Activated B cell treated with CpG ODN at 0.5 μM for 24 hours (primary cell): ENCODE results near the gene MPPED1. TPM values are rescaled to one million over a fixed set of nuclear protein-coding genes. Genes with fewer than 3 reads are reported as not detected.

Source experiments
- ATAC-seq: fragments of 200-7000 bp; cut with Tn5 transposase; one replicate; pipeline ENCODE4 v1.10.0; 2021; ENCODE audit warnings: low read depth, mild to moderate bottlenecking, moderate library complexity
- CTCF ChIA-PET: fragments of 350-600 bp; sonication (Branson Sonifier 250); formaldehyde crosslinking; loops from one replicate; lab custom pipeline; 2021; ENCODE audit warnings: antibody characterized with exemption; lab: Charles Lee
- POLR2A ChIA-PET: fragments of 350-600 bp; sonication (Branson Sonifier 250); formaldehyde crosslinking; loops from one replicate; lab custom pipeline; 2021; ENCODE audit warnings: antibody characterized with exemption; lab: Charles Lee
- DNase-seq: peaks from one replicate; pipeline ENCODE4 v3.0.0; 2022
- H3K27ac Mint-ChIP-seq: one replicate; pipeline ENCODE4 v1.8.0; 2020; ENCODE audit warnings: mixed read lengths
- H3K27me3 Mint-ChIP-seq: one replicate; pipeline ENCODE4 v1.8.0; 2021; ENCODE audit warnings: mixed read lengths
- H3K36me3 Mint-ChIP-seq: one replicate; pipeline ENCODE4 v1.8.0; 2021; ENCODE audit warnings: low read depth, mixed read lengths
- H3K4me1 Mint-ChIP-seq: one replicate; pipeline ENCODE4 v1.8.0; 2021; ENCODE audit warnings: mixed read lengths
- H3K4me3 Mint-ChIP-seq: one replicate; pipeline ENCODE4 v1.8.0; 2020; ENCODE audit warnings: mild to moderate bottlenecking, mixed read lengths
- H3K9me3 Mint-ChIP-seq: one replicate; pipeline ENCODE4 v1.8.0; 2020; ENCODE audit warnings: mixed read lengths
- intact Hi-C: fragments of 100-400 bp; cut with micrococcal nuclease; formaldehyde crosslinking; loops from one replicate; pipeline ENCODE4 v1.15.1; 2024
- total RNA-seq: library from RNA; stranded (reverse); gene quantifications from 2 replicates; pipeline ENCODE4 v1.2.3, GENCODE V29; 2022
- TF ChIP-seq, protein P1 (sequence below): fragments of 200-600 bp; IDR thresholded peaks from one replicate; pipeline ENCODE4 v1.8.0; 2022; ENCODE audit warnings: antibody characterized with exemption, mild to moderate bottlenecking

MPPED1 gene
- total RNA-seq, 1 donor from 2014 or later = not detected

DNA sequence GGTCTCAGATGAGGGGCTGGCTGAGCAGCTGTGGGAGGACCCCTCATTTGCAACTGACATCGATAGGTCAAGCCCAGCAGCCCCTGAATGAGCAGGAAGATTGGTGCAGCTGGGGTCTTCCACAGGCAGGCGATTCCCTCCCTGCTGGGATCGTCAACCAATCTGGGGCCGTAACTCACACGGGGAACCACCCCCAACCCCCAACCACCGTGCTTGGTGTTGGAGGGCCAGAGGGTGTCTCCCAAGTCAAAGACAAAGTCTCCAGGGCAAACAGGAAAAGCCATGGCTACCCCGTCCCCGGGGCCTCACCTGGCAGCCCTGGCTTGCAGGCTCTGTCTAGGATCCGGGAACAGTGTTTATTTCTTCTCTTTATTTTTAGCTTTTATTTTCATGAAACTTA is 41.8 kb upstream of the MPPED1 start:
- H3K4me3 Mint-ChIP-seq = no peak overlapping the region
- DNase-seq (no peak), ATAC-seq (no peak)
- intact Hi-C loops = no loop called here
- H3K36me3 Mint-ChIP-seq = no peaks in the 10 kb centered on the region
- TF ChIP-seq, protein P1, sequence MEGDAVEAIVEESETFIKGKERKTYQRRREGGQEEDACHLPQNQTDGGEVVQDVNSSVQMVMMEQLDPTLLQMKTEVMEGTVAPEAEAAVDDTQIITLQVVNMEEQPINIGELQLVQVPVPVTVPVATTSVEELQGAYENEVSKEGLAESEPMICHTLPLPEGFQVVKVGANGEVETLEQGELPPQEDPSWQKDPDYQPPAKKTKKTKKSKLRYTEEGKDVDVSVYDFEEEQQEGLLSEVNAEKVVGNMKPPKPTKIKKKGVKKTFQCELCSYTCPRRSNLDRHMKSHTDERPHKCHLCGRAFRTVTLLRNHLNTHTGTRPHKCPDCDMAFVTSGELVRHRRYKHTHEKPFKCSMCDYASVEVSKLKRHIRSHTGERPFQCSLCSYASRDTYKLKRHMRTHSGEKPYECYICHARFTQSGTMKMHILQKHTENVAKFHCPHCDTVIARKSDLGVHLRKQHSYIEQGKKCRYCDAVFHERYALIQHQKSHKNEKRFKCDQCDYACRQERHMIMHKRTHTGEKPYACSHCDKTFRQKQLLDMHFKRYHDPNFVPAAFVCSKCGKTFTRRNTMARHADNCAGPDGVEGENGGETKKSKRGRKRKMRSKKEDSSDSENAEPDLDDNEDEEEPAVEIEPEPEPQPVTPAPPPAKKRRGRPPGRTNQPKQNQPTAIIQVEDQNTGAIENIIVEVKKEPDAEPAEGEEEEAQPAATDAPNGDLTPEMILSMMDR = no peak
- no peaks in the 10 kb centered on the region for H3K4me1 Mint-ChIP-seq
- no peak overlapping the region for H3K27ac Mint-ChIP-seq
- peaks cover 6% of the 10 kb centered on the region for H3K9me3 Mint-ChIP-seq
- ChIA-PET CTCF (no interaction called here), POLR2A (no interaction called here)
- peaks cover 36% of the 10 kb centered on the region for H3K27me3 Mint-ChIP-seq

DNA sequence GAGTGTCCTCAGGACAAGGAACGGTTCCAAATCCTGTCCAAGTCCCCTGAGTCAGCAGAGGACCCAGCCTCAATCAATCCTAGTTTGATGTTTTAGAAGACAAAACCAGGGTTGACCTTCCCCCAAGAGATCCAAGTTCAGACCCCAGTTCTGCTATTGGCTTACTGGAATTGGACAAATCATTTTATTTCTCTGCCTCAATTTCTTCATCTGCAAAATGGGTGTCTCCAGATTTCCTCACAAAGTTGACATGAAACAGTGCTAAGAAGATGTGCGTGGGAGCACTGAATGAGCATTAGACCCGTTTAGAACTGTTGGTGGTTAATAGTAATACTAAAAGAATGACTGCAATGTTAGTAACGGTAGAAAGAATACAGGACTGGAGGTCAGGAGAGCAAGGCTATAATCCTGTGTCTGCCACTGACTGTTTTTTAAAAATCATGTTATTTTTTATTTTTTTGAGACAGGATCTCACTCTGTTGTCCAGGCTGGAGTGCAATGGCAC is 35.8 kb upstream of the MPPED1 start:
- DNase-seq (no peak), ATAC-seq (no peak)
- Mint-ChIP-seq H3K4me3 (no peak overlapping the region), H3K27me3 (peaks cover 51% of the 10 kb centered on the region), H3K4me1 (no peaks in the 10 kb centered on the region), H3K9me3 (peaks cover 8% of the 10 kb centered on the region), H3K27ac (no peak overlapping the region), H3K36me3 (no peaks in the 10 kb centered on the region)
- TF ChIP-seq, protein P1 = no peak
- intact Hi-C loops = no loop called here
- CTCF ChIA-PET = no interaction called here
- POLR2A ChIA-PET = no interaction called here

DNA sequence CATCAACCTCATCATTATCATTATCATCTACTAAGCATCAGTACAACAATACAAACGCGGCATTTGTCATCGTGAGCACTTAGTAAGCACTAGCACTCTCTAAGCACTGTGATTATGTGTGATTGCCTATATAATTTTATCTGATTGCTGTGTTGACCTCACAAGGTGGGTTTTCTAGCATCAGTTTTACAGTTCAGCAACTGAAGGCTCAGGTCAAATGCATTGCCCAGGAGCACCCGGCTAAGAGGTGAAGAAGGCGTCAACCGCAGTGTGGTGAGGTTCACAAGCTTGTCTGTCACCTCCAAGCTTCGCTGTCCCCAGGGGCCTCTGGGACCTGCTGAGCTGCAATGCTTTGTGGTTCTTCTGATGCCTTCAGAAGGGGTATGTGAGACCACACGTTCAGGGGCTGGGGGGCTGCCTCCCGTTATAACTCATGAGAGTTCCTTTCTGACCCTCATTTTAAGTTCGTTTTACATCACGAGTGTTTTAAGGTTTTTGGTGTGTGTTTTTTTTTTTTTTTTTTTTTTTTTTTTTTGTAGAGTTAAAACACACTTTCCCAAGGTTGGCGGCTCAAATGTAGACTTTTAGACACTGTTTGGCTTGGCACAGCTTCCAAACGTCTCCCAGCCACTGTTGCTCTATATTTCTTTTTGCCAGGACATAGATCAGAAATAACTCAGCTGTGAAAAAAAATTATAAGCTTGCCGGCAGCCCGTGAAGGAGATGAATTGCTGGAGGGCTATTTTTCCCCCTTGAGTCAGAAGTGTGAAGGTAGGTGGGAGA is 34.9 kb upstream of the MPPED1 start:
- ChIA-PET CTCF (no interaction called here), POLR2A (no interaction called here)
- intact Hi-C loops = no loop called here
- H3K4me1 Mint-ChIP-seq = no peaks in the 10 kb centered on the region
- DNase-seq = no peak
- H3K4me3 Mint-ChIP-seq = no peak overlapping the region
- H3K9me3 Mint-ChIP-seq = peaks cover 8% of the 10 kb centered on the region
- no peak for ATAC-seq
- no peak overlapping the region for H3K27ac Mint-ChIP-seq
- no peaks in the 10 kb centered on the region for H3K36me3 Mint-ChIP-seq
- peaks cover 45% of the 10 kb centered on the region for H3K27me3 Mint-ChIP-seq
- TF ChIP-seq, protein P1 = no peak

DNA sequence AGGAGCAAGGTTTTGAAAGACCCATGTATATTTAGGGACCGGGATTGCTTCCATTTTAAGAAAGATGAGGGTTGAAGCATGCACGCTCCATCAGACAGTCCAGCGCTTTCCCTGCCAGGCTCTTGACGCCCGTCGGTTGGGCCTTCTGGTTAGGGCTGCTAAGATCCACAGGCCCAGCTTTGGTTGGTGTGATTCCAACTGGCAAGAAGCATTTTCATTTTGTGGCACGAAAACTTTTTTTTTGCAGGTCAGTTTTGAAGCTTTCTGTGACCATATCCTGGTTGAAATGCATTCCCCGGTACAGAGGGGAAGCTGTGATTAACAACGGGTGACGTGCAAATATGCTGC is 34.3 kb upstream of the MPPED1 start:
- ATAC-seq (no peak), DNase-seq (no peak)
- TF ChIP-seq, protein P1 = no peak
- H3K4me1 Mint-ChIP-seq = no peaks in the 10 kb centered on the region
- no peak overlapping the region for H3K4me3 Mint-ChIP-seq
- H3K27me3 Mint-ChIP-seq = peaks cover 44% of the 10 kb centered on the region
- POLR2A ChIA-PET = no interaction called here
- peaks cover 8% of the 10 kb centered on the region for H3K9me3 Mint-ChIP-seq
- intact Hi-C loops = no loop called here
- H3K27ac Mint-ChIP-seq = no peak overlapping the region
- CTCF ChIA-PET = interaction anchor here (1.1 kb wide), 1 partner anchor 11 kb away, joined by 3 read pairs; no protein-coding TSS in a partner anchor
- H3K36me3 Mint-ChIP-seq = no peaks in the 10 kb centered on the region

DNA sequence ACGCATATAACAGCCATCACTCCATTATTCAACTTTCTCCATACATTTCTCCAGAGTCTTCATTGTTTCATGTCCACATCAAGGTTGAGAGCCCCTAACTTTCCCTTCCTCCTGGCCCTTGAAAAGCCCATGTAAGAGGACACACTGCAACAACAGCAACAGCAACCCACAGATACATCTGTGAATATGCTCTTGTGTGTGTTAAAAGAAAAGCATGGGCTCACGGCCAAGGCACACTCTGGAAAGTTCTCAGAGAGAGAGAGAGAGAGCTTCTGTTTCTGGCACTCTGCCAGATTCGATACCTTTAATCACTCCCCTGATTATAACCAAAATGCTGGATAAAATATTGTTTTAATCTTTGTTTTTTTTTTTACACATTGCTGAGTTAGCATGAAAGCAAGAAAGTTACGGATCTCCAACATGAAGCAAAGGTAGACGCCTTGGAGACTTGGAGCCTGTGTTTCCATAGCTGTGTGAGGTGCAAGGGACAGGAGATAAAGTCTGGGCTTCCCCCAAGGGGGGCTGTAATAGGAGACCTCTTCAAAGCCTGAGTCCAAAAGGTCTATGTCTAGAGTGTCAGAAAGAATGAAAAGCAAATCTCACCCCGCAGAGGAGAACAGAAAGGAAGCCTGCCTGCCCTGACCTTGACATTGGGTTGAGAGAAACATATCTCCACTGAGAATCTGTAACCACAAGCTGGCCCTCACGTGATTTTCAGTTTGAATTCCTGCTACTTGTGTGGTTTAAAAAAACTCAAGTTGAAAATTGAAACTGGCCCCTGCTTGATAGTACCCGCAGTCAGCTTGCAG is 33.7 kb upstream of the MPPED1 start:
- POLR2A ChIA-PET = no interaction called here

More for the DNA sequence above, 33.7 kb upstream of the MPPED1 start:
- Mint-ChIP-seq H3K9me3 (peaks cover 8% of the 10 kb centered on the region), H3K27ac (no peak overlapping the region), H3K4me1 (no peaks in the 10 kb centered on the region), H3K4me3 (no peak overlapping the region), H3K36me3 (no peaks in the 10 kb centered on the region), H3K27me3 (peaks cover 44% of the 10 kb centered on the region)
- intact Hi-C loops = no loop called here
- no peak for DNase-seq
- no peak for ATAC-seq
- CTCF ChIA-PET = interaction anchor here (1.1 kb wide), 1 partner anchor 10 kb away, joined by 3 read pairs; no protein-coding TSS in a partner anchor
- TF ChIP-seq, protein P1 = no peak
